ENCODE measurements around the gene TDRD9.

- TF ChIP-seq CTCF (conservative IDR thresholded peaks at IDR 0.05; ENCODE audit: low read depth, low read length) (no peak), EZH2 (IDR thresholded peaks at IDR 0.05; ENCODE audit: low read length, unreplicated experiment) (no peak)
Measured at GRCh38 chr14:104099096-104100041, 171.1 kb downstream of the TDRD9 start.
